ENCODE data around the gene ZNF638. TPM values are rescaled to one million over a fixed set of nuclear protein-coding genes. Genes with fewer than 3 reads are reported as not detected.

The ZNF638 gene
- total and polyA plus RNA-seq, 2 donors (not counting 3 experiments of a cell fraction or from before 2014, with no cell fraction given), result 36.4 to 111 TPM

DNA sequence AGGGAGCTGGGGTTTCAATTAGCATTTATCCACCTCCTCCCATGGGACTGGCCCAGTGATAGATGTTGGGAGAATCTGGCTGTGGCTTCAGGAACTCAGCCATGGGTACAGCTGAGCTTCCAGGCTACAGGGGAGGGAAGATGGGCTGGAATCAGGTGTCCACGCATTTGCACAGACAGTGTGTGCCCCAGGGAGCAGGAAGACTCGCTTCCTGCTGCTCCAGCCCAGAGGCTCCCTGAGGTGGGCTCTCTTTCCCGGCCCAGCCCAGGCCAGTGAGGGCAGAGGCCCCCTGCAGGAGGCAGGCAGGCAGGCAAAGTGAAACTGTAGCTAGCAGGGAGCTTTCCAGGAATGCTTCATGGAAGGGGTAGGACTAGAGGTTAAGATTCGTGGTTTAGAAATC lies 150.5 kb downstream of the ZNF638 start:
- Histone ChIP-seq H3K9ac (replicated peaks; ENCODE audit: extremely low read depth, insufficient read depth, low read length) (no peak overlapping the region), H3K4me3 (replicated peaks in 1 of 3; ENCODE audit: insufficient read depth in 1 of 3, low read depth in 1 of 3, low read length in 3 of 3) (no peak overlapping the region), H3K79me2 (ENCODE audit: control insufficient read depth, insufficient read depth, low read length) (no peaks in the 10 kb centered on the region), H3K4me1 (ENCODE audit: control insufficient read depth, extremely low read depth, insufficient read depth, low read length) (no peaks in the 10 kb centered on the region), H3K9me3 (replicated peaks; ENCODE audit: control insufficient read depth, insufficient read depth, low read length) (no peaks in the 10 kb centered on the region), H2AFZ (ENCODE audit: low read depth, low read length) (no peak overlapping the region), H3K36me3 (ENCODE audit: control insufficient read depth in 2 of 2, extremely low read depth in 1 of 2, insufficient read depth in 2 of 2, low read length in 2 of 2) (peaks cover 8 to 14% of the 10 kb centered on the region in 2 experiments), H4K20me1 (replicated peaks; ENCODE audit: control insufficient read depth, extremely low read depth, insufficient read depth, low read length) (no peaks in the 10 kb centered on the region), H3K4me2 (ENCODE audit: insufficient read depth, low read length) (no peak overlapping the region), H3K27me3 (ENCODE audit: control insufficient read depth in 2 of 2, insufficient read depth in 2 of 2, low read length in 2 of 2) (no peaks in the 10 kb centered on the region), H3K9me1 (replicated peaks; ENCODE audit: control insufficient read depth, extremely low read depth, insufficient read depth, low read length) (no peaks in the 10 kb centered on the region), H3K27ac (ENCODE audit: insufficient read depth, low read depth, low read length) (no peak overlapping the region)
- dilution Hi-C loops (cut with MboI; ENCODE audit: extremely low pct_ligation_motif_present, low sequenced_read_pairs) (no loop called here), intact Hi-C loops (cut with micrococcal nuclease) (no loop called here)
- FAIRE-seq (no peak), DNase-seq (ENCODE audit: low read depth, low spot score) (no peak)
- no peak for TF ChIP-seq MAX (IDR thresholded peaks at IDR 0.05; ENCODE audit: insufficient read depth, insufficient read length)
- TF ChIP-seq EZH2 (IDR thresholded peaks at IDR 0.05; ENCODE audit: borderline replicate concordance, low read depth, low read length, severe bottlenecking), result no peak
- TF ChIP-seq JUN (IDR thresholded peaks at IDR 0.05; ENCODE audit: borderline replicate concordance, insufficient read depth, insufficient read length, low read depth), result no peak
- TF ChIP-seq, protein P1, sequence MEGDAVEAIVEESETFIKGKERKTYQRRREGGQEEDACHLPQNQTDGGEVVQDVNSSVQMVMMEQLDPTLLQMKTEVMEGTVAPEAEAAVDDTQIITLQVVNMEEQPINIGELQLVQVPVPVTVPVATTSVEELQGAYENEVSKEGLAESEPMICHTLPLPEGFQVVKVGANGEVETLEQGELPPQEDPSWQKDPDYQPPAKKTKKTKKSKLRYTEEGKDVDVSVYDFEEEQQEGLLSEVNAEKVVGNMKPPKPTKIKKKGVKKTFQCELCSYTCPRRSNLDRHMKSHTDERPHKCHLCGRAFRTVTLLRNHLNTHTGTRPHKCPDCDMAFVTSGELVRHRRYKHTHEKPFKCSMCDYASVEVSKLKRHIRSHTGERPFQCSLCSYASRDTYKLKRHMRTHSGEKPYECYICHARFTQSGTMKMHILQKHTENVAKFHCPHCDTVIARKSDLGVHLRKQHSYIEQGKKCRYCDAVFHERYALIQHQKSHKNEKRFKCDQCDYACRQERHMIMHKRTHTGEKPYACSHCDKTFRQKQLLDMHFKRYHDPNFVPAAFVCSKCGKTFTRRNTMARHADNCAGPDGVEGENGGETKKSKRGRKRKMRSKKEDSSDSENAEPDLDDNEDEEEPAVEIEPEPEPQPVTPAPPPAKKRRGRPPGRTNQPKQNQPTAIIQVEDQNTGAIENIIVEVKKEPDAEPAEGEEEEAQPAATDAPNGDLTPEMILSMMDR (IDR thresholded peaks at IDR 0.05; ENCODE audit: extremely low read depth in 1 of 2, insufficient read depth in 1 of 2, low read depth in 1 of 2, low read length in 2 of 2), result no peak
- TF ChIP-seq GATA2 (IDR thresholded peaks at IDR 0.05; ENCODE audit: insufficient read depth, insufficient read length, low read depth, low read length), result no peak
- no peak for TF ChIP-seq FOS (IDR thresholded peaks at IDR 0.05; ENCODE audit: borderline replicate concordance, insufficient read depth, low read length)
- TF ChIP-seq POLR2AphosphoS5 (IDR thresholded peaks at IDR 0.05; ENCODE audit: insufficient read depth, low read depth, low read length), result no peak
- no peak for TF ChIP-seq POLR2A (IDR thresholded peaks at IDR 0.05; ENCODE audit: low read depth, low read length)
- no peak for TF ChIP-seq MYC (IDR thresholded peaks at IDR 0.05; ENCODE audit: low read depth, low read length)
- POLR2A ChIA-PET, result interaction anchor here (1.4 kb wide), 1 partner anchor 21 kb away, joined by 3 read pairs; no protein-coding TSS in a partner anchor
- BruUV-seq (replicated peaks), result no TSS peak
- CTCF ChIA-PET, result interaction anchor here (0.8 to 2.2 kb wide), 6 partner anchors 12 to 182 kb away, joined by 3 to 12 read pairs (median 4); no protein-coding TSS in a partner anchor

Measured in endothelial cell of umbilical vein (primary cell).